ENCODE measurements around the gene UFD1. TPM values are rescaled to one million over a fixed set of nuclear protein-coding genes. Genes with fewer than 3 reads are reported as not detected.
A peak's percentile ranks its signal among the peaks of the same experiment; 100 is the strongest.

The UFD1 gene
- total and polyA plus RNA-seq, 4 experiments from 2014 or later: 42.0 to 126 (median 65.0) TPM

DNA sequence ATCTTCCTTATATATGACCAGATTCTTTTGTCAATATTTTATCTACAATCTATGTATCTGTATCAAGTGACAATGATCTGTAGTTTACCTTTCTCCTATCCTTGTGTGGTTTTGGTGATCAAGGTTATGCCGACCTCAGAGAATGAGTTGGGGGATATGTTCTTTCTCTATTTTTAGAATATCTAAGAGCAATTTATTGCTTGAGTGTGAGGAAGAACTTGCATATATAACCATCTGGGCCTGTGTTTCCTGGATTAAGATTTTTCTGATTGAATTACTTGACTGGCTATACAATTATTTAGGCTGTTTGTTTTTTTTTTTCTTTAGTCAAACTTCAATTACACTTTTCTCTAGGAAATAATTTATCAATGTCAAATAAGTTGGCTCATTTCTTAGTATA, 17.5 kb downstream of the UFD1 start:
- ChIA-PET POLR2A (ENCODE audit: partially characterized antibody) (no interaction called here), CTCF (ENCODE audit: partially characterized antibody) (no interaction called here)
- Histone ChIP-seq H3K4me3 (ENCODE audit: low read length in 2 of 2) (no peak overlapping the region), H3K27me3 (ENCODE audit: insufficient read depth, low read length) (no peaks in the 10 kb centered on the region), H3K9me3 (ENCODE audit: control insufficient read depth in 1 of 2, low read length in 2 of 2) (no peaks in the 10 kb centered on the region), H3K27ac (ENCODE audit: low read depth, low read length) (no peak overlapping the region), H3K36me3 (ENCODE audit: insufficient read depth, low read length) (peaks cover 52% of the 10 kb centered on the region), H3K4me1 (ENCODE audit: insufficient read depth, low read length) (peaks cover 11% of the 10 kb centered on the region)
- Mint-ChIP-seq H3K9me3 (no peaks in the 10 kb centered on the region), H3K36me3 (peaks cover 24 to 70% of the 10 kb centered on the region in 2 donors), H3K27ac (peak overlapping the region in 1 of 7 donors; percentile 13), H3K4me1 (peaks cover 0 to 13% (median 4%) of the 10 kb centered on the region in 4 donors), H3K27me3 (no peaks in the 10 kb centered on the region), H3K4me3 (no peak overlapping the region)
- DNase-seq: no peak
- intact Hi-C loops (cut with micrococcal nuclease): no loop called here

DNA sequence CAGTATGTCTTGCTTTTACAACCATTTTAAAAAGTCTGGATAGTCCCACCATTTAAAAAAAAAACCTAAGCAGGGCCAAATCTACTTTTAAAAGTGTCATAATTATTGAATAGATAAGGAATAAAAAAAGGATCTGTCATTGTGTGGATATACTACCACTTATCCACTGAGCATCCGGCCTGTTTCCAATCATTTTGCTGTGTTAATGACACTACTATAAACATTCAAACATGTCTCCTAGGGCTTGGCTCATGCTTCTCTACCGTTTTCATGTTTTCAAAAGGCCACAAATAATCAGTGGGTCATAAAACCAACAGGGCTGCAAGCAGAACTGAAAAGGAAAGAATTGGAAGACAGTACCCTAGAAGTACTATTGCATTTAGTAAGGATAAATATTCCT, 19.0 kb downstream of the UFD1 start:
- Mint-ChIP-seq H3K27me3 (no peaks in the 10 kb centered on the region), H3K4me1 (peaks cover 0 to 8% (median 1%) of the 10 kb centered on the region in 4 donors), H3K27ac (no peak overlapping the region), H3K36me3 (peaks cover 18 to 67% of the 10 kb centered on the region in 2 donors), H3K4me3 (no peak overlapping the region), H3K9me3 (no peaks in the 10 kb centered on the region)
- H3K4me1 ChIP-seq (ENCODE audit: insufficient read depth, low read length): peaks cover 11% of the 10 kb centered on the region
- no peak for DNase-seq
- peaks cover 54% of the 10 kb centered on the region for H3K36me3 ChIP-seq (ENCODE audit: insufficient read depth, low read length)
- no peaks in the 10 kb centered on the region for H3K27me3 ChIP-seq (ENCODE audit: insufficient read depth, low read length)
- no peak overlapping the region for H3K27ac ChIP-seq (ENCODE audit: low read depth, low read length)
- intact Hi-C loops (cut with micrococcal nuclease): no loop called here
- ChIA-PET CTCF (ENCODE audit: partially characterized antibody) (no interaction called here), POLR2A (ENCODE audit: partially characterized antibody) (interaction anchor here (0.7 kb wide), 1 partner anchor 13 kb away, joined by 3 read pairs; no protein-coding TSS in a partner anchor)
- H3K9me3 ChIP-seq (ENCODE audit: control insufficient read depth in 1 of 2, low read length in 2 of 2): no peaks in the 10 kb centered on the region
- H3K4me3 ChIP-seq (ENCODE audit: low read length in 2 of 2): no peak overlapping the region

DNA sequence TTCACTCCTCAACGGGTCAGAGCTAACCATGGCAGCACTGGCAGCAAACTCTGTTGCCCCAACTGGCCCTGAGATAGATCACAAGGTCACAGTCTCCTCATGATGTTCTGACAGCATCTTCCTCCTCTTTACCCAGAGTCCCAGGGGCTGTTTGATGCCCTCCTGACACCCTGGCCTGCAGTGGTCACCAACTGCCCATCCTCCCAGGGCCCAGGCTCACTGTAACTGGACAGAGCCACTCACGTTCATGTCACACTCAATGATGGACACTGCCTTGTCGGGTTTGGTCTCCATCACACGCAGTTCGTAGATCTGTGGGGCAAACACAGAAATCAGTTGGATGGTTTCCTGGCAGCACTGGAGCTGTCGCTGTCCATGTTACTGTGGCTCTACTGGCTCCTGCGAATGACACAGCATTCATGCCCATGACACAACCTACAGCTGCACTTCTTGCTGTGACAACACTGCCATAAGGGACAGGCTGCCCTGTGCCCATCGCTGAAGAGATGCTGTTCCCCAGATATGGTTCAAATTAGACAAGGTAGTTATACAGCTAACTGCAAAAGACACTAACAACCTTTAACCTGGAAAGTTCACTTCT, 21.1 kb downstream of the UFD1 start:
- Histone ChIP-seq H3K4me1 (ENCODE audit: insufficient read depth, low read length) (no peaks in the 10 kb centered on the region), H3K27me3 (ENCODE audit: insufficient read depth, low read length) (no peaks in the 10 kb centered on the region), H3K36me3 (ENCODE audit: insufficient read depth, low read length) (peaks cover 55% of the 10 kb centered on the region), H3K9me3 (ENCODE audit: control insufficient read depth in 1 of 2, low read length in 2 of 2) (no peaks in the 10 kb centered on the region), H3K4me3 (ENCODE audit: low read length in 2 of 2) (no peak overlapping the region), H3K27ac (ENCODE audit: low read depth, low read length) (no peak overlapping the region)
- Mint-ChIP-seq H3K27me3 (no peaks in the 10 kb centered on the region), H3K4me3 (no peak overlapping the region), H3K36me3 (peaks cover 27 to 70% of the 10 kb centered on the region in 2 donors), H3K9me3 (no peaks in the 10 kb centered on the region), H3K4me1 (no peaks in the 10 kb centered on the region), H3K27ac (no peak overlapping the region)
- ChIA-PET POLR2A (ENCODE audit: partially characterized antibody) (interaction anchor here (0.8 kb wide), 1 partner anchor 10 kb away, joined by 4 read pairs; the partner anchor contains the start of gene C22orf39), CTCF (ENCODE audit: partially characterized antibody) (interaction anchor here (1.7 kb wide), 1 partner anchor 172 kb away, joined by 3 read pairs; no protein-coding TSS in a partner anchor)
- no peak for DNase-seq
- intact Hi-C loops (cut with micrococcal nuclease): no loop called here

- Mint-ChIP-seq H3K4me3 (no peak overlapping the region), H3K27ac (peak overlapping the region in 1 of 7 donors; percentile 14), H3K4me1 (no peaks in the 10 kb centered on the region), H3K27me3 (no peaks in the 10 kb centered on the region), H3K36me3 (peaks cover 27 to 72% of the 10 kb centered on the region in 2 donors), H3K9me3 (no peaks in the 10 kb centered on the region)
- ChIA-PET POLR2A (ENCODE audit: partially characterized antibody) (interaction anchor here (0.7 kb wide), 1 partner anchor 23 kb away, joined by 3 read pairs; the partner anchor contains the start of gene CDC45), CTCF (ENCODE audit: partially characterized antibody) (interaction anchor here (1.7 kb wide), 1 partner anchor 173 kb away, joined by 3 read pairs; no protein-coding TSS in a partner anchor)
- Histone ChIP-seq H3K9me3 (ENCODE audit: control insufficient read depth in 1 of 2, low read length in 2 of 2) (no peaks in the 10 kb centered on the region), H3K36me3 (ENCODE audit: insufficient read depth, low read length) (peaks cover 60% of the 10 kb centered on the region), H3K27ac (ENCODE audit: low read depth, low read length) (no peak overlapping the region), H3K4me1 (ENCODE audit: insufficient read depth, low read length) (no peaks in the 10 kb centered on the region), H3K27me3 (ENCODE audit: insufficient read depth, low read length) (no peaks in the 10 kb centered on the region), H3K4me3 (ENCODE audit: low read length in 2 of 2) (no peak overlapping the region)
- DNase-seq: no peak
- intact Hi-C loops (cut with micrococcal nuclease): no loop called here
Measured at GRCh38 chr22:19456541-19456940, 22.5 kb downstream of the UFD1 start.

DNA sequence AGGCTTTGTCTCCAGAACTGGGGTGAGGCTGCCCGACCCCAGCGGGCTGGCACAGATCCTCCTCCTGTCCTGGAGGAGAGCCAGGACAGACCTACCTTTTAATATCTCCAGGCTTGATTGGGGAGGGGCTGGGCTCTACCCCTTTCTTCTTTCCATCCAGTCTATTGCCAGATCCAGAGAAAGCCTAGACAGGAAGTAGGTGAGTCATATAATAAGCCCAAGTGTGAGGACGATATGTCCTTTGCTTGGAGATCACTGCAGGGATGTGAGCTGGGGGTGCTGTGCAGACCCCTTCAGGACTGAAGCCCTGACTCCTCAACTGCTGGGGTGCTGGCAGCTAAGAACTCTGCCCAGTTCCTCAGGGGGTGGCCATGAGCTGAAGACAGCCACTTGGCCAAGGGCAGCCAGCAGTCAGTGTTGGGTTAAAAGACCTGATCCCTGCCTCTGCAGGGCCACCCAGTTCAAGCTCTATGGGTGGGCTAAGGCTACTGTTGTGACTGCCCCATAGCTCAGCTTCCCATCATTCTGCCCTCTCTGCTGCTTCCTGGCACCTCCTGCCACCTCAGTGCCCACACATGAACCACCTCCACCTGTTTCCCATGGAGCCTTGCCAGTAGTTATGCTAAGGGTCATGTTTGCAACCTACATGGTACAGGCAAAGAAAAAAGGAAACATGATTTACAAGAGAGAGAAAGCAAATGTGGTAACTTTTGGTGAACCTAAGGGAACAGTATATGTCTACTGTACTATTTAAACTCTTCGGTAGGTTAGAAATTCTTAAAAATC, 23.2 kb downstream of the UFD1 start:
- peak overlapping the region in 3 of 7 donors; percentile 14 to 39 (median 18) for H3K27ac Mint-ChIP-seq
- H3K9me3 Mint-ChIP-seq: no peaks in the 10 kb centered on the region
- peaks cover 27 to 72% of the 10 kb centered on the region in 2 donors for H3K36me3 Mint-ChIP-seq
- CTCF ChIA-PET (ENCODE audit: partially characterized antibody): no interaction called here
- Histone ChIP-seq H3K4me3 (ENCODE audit: low read length in 2 of 2) (no peak overlapping the region), H3K27me3 (ENCODE audit: insufficient read depth, low read length) (no peaks in the 10 kb centered on the region), H3K27ac (ENCODE audit: low read depth, low read length) (no peak overlapping the region), H3K36me3 (ENCODE audit: insufficient read depth, low read length) (peaks cover 60% of the 10 kb centered on the region), H3K9me3 (ENCODE audit: control insufficient read depth in 1 of 2, low read length in 2 of 2) (no peaks in the 10 kb centered on the region), H3K4me1 (ENCODE audit: insufficient read depth, low read length) (no peaks in the 10 kb centered on the region)
- H3K27me3 Mint-ChIP-seq: no peaks in the 10 kb centered on the region
- intact Hi-C loops (cut with micrococcal nuclease): no loop called here
- no peak overlapping the region for H3K4me3 Mint-ChIP-seq
- POLR2A ChIA-PET (ENCODE audit: partially characterized antibody): no interaction called here
- no peak for DNase-seq
- H3K4me1 Mint-ChIP-seq: no peaks in the 10 kb centered on the region

DNA sequence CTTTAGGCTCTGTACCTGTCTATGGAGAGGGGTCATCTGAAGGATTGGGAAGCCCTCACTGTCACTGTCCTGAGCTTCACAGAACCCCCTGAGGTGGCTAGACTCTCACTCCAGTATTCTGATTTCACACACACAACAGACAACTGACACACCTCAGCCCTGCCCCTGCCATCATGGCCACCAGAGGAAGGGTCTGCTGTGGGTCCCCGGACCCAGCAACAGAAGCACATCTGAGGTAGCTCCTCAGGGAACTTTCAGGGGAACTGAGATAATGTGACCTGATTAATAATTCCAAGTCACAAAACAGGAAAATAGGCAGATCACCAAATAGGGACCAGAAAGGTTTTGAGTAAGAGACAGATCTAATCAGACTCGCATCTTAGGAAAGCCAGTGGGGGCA, 24.0 kb downstream of the UFD1 start:
- H3K27me3 ChIP-seq (ENCODE audit: insufficient read depth, low read length): no peaks in the 10 kb centered on the region
- intact Hi-C loops (cut with micrococcal nuclease): no loop called here
- no peaks in the 10 kb centered on the region for H3K9me3 ChIP-seq (ENCODE audit: control insufficient read depth in 1 of 2, low read length in 2 of 2)
- no peaks in the 10 kb centered on the region for H3K27me3 Mint-ChIP-seq
- no peaks in the 10 kb centered on the region for H3K4me1 Mint-ChIP-seq
- H3K27ac Mint-ChIP-seq: peak overlapping the region in 2 of 7 donors; percentile 23 to 39
- peaks cover 25 to 74% of the 10 kb centered on the region in 2 donors for H3K36me3 Mint-ChIP-seq
- no peaks in the 10 kb centered on the region for H3K9me3 Mint-ChIP-seq
- CTCF ChIA-PET (ENCODE audit: partially characterized antibody): no interaction called here
- H3K4me1 ChIP-seq (ENCODE audit: insufficient read depth, low read length): no peaks in the 10 kb centered on the region
- H3K27ac ChIP-seq (ENCODE audit: low read depth, low read length): no peak overlapping the region
- POLR2A ChIA-PET (ENCODE audit: partially characterized antibody): no interaction called here
- no peak overlapping the region for H3K4me3 Mint-ChIP-seq
- H3K4me3 ChIP-seq (ENCODE audit: low read length in 2 of 2): no peak overlapping the region
- peaks cover 60% of the 10 kb centered on the region for H3K36me3 ChIP-seq (ENCODE audit: insufficient read depth, low read length)
- no peak for DNase-seq

DNA sequence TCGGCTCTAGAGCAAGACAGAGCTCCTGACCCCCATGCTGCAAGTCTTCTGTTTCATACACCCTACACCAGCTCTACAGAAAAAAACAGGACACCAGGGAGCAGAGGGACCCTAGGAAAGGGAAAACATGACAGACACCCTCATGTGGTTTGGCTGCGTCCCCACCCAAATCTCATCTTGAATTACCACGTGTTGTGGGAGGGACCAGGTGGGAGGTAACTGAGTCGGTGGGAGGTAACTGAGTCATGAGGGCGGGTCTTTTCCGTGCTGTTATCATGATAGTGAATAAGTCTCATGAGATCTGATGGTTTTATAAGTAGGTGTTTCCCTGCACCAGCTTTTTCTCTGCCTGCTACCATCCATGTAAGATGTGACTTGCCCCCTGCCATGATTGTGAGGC, 24.8 kb downstream of the UFD1 start:
- Mint-ChIP-seq H3K27ac (peak overlapping the region in 5 of 7 donors; percentile 1 to 70 (median 37)), H3K4me1 (peaks cover 0 to 5% (median 2%) of the 10 kb centered on the region in 4 donors), H3K9me3 (no peaks in the 10 kb centered on the region), H3K36me3 (peaks cover 24 to 71% of the 10 kb centered on the region in 2 donors), H3K4me3 (no peak overlapping the region), H3K27me3 (no peaks in the 10 kb centered on the region)
- Histone ChIP-seq H3K4me1 (ENCODE audit: insufficient read depth, low read length) (no peaks in the 10 kb centered on the region), H3K27me3 (ENCODE audit: insufficient read depth, low read length) (no peaks in the 10 kb centered on the region), H3K9me3 (ENCODE audit: control insufficient read depth in 1 of 2, low read length in 2 of 2) (no peaks in the 10 kb centered on the region), H3K36me3 (ENCODE audit: insufficient read depth, low read length) (peaks cover 60% of the 10 kb centered on the region), H3K4me3 (ENCODE audit: low read length in 2 of 2) (no peak overlapping the region), H3K27ac (ENCODE audit: low read depth, low read length) (no peak overlapping the region)
- intact Hi-C loops (cut with micrococcal nuclease): no loop called here
- ChIA-PET CTCF (ENCODE audit: partially characterized antibody) (interaction anchor here (1.3 kb wide), 1 partner anchor 13 kb away, joined by 3 read pairs; no protein-coding TSS in a partner anchor), POLR2A (ENCODE audit: partially characterized antibody) (no interaction called here)
- DNase-seq: no peak

Measured in CD4-positive, alpha-beta memory T cell (primary cell).